GM19468 (cell line): Measurements from ENCODE around the gene PXMP4.

Source experiments
- ATAC-seq: cut with Tn5 transposase; IDR thresholded peaks from one replicate; pipeline ENCODE4 v1.9.1; 2021; ENCODE audit warnings: mild to moderate bottlenecking, moderate library complexity, moderate number of reproducible peaks; ENCODE audit not compliant: unreplicated experiment; ENCODE audit errors: extremely low read depth

The PXMP4 gene

GRCh38 chr20:33672426-33673113 is 47.5 kb downstream of the PXMP4 start:
- no peak for ATAC-seq

GRCh38 chr20:33671573-33672288 is 48.4 kb downstream of the PXMP4 start:
- no peak for ATAC-seq

DNA sequence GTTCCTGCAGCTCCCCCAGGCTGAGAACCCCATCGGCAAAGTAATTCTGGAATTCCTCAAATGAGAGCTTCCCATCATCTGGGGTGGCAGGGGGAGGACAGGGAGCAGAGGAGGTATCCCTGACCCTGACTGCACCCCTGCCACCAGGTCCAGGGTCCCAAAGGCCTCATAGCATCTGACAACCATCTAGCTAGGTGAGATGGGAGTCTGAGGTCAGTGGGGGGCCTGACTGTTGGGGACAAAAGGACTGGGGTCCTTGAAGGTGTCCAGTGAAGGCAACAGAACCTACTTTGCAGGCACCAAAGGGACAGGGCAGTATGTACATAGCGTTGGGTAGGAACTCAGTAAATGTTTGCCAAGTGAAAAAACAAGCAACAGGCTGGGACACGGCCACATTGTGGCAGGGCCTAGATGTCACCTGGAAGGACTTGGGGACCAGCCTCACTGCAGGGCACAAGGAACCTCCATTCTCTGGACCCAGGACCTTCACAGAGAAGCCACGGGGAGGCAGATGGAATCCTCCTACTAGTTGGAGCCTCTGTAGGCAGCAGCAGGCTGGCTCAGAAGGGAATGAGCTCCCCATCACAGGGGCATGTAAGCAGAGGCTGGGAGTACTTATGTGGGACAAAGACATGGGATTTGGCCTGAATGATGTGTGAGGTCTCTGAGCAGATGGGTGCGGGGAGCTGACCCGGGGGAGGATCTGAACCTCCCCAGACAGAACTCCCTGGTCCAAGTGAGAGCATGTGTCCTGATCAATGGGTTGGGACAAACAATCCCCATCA is 49.2 kb downstream of the PXMP4 start:
- ATAC-seq: no peak

GRCh38 chr20:33669873-33670640 is 50.1 kb downstream of the PXMP4 start:
- ATAC-seq: no peak

- no peak for ATAC-seq
Measured at GRCh38 chr20:33669224-33669623, 50.9 kb downstream of the PXMP4 start.

- ATAC-seq: no peak
Measured at GRCh38 chr20:33668466-33669155, 51.5 kb downstream of the PXMP4 start.

DNA sequence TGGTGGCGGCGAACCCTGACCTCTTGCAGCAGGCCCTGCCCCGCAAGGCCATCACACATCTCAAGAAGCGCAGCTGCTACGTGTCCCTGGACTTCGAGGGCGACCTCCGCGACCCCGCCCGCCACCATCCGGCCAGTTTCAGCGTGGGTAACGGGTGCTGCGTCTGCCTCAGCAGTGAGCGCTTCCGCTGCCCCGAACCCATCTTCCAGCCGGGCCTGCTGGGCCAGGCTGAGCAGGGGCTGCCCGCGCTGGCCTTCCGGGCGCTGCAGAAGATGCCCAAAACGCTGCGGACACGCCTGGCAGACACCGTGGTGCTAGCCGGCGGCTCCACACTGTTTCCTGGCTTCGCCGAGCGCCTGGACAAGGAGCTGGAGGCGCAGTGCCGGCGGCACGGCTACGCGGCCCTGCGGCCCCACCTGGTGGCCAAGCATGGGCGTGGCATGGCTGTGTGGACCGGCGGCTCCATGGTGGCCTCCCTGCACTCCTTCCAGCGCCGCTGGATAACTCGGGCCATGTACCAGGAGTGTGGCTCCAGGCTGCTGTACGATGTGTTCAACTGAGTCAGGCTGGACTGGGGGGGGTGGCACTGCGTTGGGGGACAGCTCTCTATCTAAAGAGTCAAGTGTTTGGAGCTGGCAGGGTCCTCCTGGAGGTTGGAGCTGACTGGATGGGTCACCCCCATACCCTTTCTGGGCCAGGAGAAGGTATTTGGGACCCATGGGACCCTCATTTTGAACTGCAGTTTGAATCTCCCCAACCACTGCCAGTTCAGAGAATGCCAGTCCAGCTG is 52.2 kb downstream of the PXMP4 start:
- no peak for ATAC-seq

GRCh38 chr20:33667245-33667675 is 52.9 kb downstream of the PXMP4 start:
- no peak for ATAC-seq

GRCh38 chr20:33666293-33667244 is 53.5 kb downstream of the PXMP4 start, which contains the start of gene ACTL10:
TSS of gene ACTL10 (plus strand) at chr20:33666943. CDS start at chr20:33667498, 555 bp downstream.
- peak; percentile 28 for ATAC-seq

- ATAC-seq: no peak
Measured at GRCh38 chr20:33664762-33665144, 55.4 kb downstream of the PXMP4 start.

DNA sequence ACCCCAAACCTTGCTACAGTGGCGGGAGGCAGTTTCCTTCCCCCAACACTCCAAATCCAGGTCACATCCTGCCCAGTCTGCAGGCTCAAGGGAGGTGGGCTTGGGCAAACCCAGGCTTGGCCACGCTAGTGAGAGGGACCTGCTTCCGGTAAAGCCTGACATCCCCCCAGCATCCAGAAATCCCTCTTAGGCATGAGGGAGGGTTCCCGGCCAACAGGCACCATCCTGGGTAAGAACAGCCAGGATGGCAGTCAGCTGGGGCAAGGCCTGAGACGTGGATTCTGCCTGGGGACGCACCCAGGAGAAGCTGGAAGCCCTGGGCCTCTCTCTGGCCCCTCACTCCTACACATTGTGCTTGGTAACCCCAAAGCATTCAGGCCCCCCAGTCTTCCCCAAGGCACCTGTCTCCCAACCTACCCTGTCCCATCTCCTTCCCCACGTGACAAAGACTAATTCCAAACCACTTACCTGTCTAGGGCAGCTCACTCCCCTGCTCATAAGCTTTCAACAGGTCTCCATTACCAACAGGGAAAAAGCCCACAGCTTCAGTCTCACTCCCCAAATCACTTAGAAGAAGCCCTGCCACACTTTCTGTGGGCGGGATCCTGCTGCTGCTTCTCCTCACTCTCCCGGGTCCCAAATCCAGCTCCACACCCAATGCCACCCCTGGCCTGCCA is 55.9 kb downstream of the PXMP4 start:
- ATAC-seq: no peak

- no peak for ATAC-seq
Measured at GRCh38 chr20:33663161-33664084, 56.7 kb downstream of the PXMP4 start.

DNA sequence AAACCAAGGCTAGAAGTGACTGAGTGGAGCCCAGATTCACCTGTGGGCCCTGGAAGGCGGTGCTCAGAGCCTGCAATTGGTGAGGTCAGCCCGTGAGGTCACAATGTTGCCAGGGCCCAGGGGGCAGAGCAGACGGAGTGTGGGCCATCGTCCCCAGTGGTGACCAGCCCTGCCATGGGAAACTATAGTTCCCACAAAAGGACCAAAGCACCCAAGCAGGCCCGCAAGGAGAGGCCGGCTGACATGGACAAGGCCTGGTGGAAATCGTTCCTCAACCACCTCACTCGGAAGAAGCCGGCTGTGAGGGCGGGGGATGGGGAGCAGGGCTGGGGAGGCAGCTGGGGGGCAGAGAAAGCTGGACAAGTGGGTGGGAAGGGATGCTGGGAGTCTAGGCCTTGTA is 57.9 kb downstream of the PXMP4 start, which contains the start of gene C20orf144:
Gene C20orf144 (plus strand): TSS at position 156 of the 400 bp plus-strand sequence. CDS start 19 bp downstream, at position 175.
- no peak for ATAC-seq

GRCh38 chr20:33660685-33661058 is 59.4 kb downstream of the PXMP4 start:
- ATAC-seq: no peak

DNA sequence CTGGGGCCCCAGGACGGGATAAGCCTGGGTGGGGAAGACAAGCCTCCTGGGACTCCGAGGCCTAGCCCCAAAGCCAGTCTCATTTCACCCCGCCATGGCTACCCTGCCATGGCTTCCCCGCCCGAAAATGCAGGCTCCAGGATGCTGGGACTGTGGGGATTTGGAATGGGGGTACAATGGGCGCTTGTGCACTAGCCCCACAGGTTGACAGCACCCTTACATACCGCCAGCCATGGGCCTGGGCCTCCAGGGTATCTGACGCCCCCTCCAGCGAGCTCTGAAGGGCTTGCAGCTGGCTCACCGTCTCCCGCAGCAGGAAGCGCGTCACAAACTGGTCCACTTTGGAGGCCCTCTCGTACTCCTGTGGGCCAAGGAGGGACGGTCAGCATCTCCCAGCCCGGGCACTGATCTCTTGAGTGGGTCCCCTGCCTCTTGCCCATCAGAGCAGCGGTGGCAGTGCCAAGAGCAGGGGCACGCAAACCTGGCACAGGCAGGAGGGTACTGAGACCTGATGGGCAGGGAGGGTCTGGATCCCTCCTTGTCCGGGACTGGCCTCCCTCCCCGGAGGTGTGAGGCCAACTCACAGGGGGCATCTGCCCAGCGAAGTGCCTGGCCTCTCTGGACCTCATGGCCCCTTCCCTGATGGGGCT is 60.0 kb downstream of the PXMP4 start:
- ATAC-seq: no peak
